GM04503 (cell line): ENCODE data around the gene FN1.

Source experiments
- DNase-seq: peaks from one replicate; pipeline ENCODE4 v3.0.0-alpha.2; 2012; ENCODE audit warnings: low read depth

FN1 gene

DNA sequence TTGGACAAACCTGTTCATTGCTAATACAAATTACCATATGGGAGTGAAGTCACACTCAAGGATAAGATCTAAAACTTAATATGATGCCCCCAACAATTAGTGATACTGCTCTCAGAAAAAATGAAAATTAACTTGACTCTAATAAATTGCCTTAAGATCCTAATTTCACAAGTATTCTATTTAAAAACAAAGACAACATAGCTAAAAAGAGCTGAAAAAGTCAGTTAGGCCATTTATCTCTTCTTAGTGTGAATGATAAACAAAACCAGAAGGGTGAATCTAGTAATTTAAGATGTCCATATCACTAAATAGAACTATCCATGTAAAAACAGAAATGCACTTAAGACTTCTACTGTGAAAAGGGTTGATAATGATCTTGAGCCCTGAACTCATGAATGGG lies 53.4 kb downstream of the FN1 start:
- DNase-seq = no peak

DNA sequence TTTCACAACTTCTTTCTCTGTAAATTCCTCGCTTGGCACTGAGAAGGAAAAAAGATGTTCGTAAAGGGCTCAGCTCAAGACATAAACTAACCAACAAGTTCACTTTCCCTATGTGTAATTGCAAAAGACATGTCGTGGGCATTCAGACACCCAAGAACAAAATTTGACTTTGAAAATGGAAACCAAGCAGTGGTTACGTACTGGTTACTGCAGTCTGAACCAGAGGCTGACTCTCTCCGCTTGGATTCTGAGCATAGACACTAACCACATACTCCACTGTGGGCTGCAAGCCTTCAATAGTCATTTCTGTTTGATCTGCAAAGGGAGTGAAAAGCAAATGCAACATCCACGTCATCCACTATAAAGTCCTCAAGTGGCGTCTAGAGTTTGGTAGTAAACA lies 53.9 kb downstream of the FN1 start:
- DNase-seq = no peak

DNA sequence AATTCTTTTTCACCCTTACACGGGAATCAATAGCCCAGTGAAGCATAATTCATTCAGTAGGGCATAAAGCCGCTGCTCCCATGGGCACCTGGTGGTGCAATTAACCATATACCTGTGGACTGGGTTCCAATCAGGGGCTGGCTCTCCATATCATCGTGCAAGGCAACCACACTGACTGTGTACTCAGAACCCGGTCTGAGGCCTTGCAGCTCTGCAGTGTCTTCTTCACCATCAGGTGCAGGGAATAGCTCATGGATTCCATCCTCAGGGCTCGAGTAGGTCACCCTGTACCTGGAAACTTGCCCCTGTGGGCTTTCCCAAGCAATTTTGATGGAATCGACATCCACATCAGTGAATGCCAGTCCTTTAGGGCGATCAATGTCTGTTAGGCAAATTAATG lies 55.2 kb downstream of the FN1 start:
- DNase-seq = no peak

DNA sequence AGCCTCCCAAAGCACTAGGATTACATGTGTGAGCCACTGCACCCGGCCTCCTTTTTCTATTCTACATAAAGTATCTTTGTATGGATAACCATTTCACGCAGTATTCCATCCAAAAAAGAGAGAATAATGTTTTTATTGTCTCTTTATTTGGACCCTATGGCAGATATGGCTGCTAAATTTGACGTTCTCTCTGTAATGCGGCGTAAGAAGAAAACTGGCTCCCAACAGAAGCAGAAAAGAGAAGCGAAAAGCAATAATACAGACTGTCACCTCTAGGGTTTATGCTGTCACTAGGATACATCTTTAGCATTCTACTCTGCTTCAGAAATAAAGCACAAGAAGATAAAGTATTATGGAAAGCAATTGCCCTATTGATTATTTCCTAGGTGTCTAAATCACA lies 55.9 kb downstream of the FN1 start:
- no peak for DNase-seq

DNA sequence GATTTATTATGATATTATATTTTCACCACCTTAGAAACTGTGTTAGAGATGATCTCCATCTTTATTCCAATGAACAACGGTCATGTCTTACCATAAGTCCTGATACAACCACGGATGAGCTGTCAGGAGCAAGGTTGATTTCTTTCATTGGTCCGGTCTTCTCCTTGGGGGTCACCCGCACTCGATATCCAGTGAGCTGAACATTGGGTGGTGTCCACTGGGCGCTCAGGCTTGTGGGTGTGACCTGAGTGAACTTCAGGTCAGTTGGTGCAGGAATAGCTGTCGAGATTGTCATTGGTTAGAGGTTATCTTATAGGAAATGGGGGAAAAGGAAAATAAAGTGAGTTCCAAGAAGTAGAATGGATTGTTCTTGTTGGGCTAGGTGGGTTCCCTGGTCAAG lies 56.8 kb downstream of the FN1 start:
- no peak for DNase-seq

DNA sequence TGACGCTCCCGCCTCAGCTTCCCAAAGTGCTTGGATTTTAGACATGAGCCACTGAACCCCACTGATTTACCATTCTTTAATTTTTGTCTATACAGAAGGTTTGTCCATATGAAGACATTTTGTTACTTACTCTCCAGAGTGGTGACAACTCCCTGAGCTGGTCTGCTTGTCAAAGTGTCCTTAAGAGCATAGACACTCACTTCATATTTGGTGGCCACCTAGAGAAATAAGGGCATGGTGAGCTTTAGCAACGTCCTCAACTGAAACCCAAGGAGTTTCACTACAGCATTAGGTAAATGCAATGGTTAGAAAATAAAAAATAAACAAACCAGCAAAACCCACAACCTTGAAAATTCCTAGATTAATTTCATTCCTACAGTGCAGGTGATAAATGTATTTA lies 57.8 kb downstream of the FN1 start:
- no peak for DNase-seq

DNA sequence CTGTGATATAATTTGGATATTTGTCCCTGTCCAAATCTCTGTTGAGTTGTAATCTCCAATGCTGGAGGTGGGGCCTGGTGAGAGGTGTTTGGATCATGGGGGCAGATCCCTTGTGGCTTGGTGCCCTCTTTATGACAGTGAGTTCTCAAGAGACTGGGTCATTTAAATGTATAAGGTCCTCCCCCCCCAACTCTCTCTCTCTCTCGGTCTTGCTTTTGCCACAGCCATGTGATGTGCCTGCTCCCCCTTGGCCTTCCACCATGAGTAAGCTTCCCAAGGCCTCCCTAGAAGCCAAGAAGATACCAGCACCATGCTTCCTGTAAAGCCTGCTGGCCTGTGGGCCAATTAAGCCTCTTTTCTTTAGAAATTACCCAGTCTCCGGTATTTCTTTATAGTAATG lies 58.6 kb downstream of the FN1 start:
- DNase-seq = no peak

DNA sequence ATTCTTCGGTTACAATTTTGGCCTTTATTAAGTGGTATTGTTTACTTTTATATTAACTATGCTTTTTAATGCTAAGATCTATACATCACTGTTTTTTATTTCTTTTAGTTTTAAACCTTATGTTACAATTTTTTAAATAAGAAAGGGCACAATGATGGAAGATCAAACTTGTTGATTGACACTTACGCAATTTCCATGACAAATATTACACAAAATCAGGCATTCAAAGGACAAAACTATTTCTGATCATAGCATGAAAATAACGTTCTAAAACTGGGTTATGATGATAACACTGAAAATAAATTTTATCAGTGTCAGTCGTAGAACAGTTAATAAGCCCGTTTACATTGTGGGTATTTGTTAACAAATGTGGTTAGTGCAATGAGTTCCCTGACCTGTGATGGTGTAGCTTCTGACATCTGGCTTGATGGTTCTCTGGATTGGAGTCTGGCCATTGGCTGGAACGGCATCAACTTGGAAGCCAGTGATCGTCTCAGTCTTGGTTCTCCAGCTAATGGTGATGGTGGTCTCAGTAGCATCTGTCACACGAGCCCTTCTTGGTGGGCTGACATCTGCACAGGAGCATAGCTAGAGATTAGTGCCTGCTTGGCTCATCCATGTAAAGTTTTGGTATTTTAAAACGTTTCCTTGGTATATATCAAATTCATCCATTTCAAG lies 59.6 kb downstream of the FN1 start:
- DNase-seq = no peak

DNA sequence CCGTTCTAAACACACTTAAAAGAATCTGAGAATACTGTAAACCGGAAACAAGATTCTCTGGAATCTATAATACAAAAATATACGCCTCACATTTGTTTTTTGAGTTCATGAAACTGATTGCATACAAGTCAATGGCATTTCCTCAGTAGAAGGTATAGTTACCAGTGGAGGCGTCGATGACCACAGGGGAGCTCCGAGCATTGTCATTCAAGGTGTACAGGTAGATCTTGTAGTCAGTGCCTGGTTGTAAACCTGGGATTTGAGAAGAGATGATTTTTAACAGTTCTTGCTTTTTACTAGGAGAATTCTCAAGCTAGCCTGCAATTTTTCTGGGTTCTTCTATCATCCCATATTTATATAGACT lies 60.4 kb downstream of the FN1 start:
- DNase-seq = no peak

DNA sequence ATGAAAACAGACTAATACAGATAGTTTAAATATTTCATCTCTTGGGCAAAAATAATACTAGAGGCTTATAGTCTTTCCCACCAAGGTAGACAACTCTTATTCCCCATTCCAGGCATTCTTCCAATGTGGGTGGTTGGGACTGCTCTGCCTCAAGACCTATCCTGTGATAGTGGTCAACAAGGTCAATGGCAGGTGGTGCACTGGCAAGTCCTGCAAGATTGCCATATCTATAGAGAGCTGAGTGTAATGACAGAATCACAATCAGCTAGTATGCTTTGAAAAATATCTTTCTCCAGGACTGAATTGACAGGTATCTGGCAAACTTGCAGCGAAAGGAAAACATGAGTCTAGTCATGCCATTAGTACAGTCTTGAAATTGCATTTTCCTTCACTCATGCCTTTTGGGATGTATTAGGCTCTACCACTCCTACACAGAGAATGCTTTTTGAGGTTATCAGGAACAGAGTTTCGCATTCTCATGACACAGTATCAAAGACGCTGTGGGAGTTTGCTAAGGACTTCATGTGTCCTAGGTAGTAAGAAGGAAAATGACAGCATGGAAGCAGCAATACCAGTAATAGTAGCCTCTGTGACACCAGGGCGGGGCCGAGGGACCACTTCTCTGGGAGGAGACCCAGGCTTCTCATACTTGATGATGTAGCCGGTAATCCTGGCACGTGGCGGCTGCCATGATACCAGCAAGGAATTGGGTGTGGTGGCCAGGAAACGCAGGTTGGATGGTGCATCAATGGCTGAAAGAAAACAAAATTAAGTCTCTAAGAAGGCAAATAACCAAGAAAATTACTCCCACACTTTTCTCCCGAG lies 61.0 kb downstream of the FN1 start:
- DNase-seq = no peak

DNA sequence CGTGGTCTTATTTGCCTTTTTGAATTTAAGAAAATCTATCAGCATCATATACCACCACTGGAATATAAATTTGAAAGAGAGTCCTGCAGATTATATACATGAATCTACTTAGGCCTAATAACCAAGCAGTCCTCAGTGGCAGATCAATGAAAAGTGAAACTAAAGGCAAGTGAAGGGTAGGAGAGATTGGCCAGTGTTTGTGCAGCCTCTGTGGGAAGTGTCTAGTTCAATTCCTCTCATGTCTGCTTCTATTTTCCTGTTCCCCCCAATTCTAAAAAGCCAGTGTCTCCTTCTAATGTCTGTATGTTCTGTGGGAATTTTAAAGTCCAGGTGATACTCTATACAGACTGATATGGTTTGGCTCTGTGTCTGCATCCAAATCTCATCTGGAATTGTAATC lies 61.9 kb downstream of the FN1 start:
- no peak for DNase-seq

DNA sequence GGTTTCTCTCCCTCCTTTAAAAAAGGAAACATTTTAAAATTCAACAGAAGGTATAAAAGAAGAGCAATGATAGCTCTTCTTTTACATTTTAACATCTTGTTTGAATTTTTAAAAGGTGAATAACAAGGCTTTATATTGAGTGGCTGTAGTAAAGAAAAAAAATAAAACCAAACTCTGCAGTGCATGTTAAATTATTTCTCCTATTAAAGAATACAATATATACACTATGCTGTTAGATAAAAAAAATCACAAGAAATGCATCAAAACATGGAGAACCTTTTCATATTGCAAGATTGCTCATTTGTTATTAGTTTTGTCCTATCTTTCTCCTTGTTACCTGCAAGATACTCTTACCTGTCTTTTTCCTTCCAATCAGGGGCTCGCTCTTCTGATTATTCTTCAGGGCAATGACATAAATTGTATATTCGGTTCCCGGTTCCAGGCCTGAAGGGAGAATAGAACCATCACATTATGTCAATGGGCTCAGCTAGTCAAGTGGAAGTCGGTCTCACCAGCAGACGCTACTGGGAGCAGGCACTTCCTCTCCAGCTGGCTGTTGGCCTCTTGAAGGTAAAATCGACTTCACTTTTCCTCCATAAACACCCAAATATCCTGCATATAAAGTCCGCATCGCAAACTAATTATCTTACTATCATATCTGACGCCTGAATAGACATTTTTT lies 62.8 kb downstream of the FN1 start:
- no peak for DNase-seq

DNA sequence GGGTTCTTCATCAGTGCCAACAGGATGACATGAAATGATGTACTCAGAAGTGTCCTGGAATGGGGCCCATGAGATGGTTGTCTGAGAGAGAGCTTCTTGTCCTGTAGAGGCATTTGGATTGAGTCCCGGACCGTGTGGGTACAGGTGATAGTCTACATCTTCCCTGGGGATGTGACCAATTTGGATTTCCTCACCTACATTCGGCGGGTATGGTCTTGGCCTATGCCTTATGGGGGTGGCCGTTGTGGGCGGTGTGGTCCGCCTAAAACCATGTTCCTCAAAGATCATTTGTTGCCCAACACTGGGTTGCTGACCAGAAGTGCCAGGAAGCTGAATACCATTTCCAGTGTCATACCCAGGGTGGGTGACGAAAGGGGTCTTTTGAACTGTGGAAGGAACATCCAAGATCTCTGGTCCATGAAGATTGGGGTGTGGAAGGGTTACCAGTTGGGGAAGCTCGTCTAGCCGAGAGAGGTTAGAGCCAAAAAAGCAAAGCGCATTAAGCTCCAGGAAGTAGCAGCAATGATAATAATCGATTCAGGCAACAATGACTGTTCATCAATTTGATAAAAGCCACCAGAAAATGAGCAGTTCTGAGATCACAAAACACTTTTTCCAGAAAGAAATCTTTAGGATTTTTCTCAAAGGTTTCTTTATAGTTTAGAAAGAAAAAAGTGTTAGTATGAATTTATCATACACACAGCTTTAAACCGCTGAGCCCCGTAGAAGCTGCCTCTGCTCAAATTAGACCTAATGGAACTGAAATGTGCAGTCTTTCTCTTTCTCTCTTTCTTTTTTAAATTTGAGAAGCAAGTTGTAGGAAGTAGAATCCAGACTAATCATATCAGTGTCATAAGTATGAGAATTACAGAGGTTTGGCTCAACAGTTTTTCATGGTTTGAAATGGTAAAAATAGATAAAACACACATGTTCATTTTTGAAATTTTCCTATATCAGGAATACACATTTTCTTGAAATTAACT lies 63.7 kb downstream of the FN1 start:
- no peak for DNase-seq

DNA sequence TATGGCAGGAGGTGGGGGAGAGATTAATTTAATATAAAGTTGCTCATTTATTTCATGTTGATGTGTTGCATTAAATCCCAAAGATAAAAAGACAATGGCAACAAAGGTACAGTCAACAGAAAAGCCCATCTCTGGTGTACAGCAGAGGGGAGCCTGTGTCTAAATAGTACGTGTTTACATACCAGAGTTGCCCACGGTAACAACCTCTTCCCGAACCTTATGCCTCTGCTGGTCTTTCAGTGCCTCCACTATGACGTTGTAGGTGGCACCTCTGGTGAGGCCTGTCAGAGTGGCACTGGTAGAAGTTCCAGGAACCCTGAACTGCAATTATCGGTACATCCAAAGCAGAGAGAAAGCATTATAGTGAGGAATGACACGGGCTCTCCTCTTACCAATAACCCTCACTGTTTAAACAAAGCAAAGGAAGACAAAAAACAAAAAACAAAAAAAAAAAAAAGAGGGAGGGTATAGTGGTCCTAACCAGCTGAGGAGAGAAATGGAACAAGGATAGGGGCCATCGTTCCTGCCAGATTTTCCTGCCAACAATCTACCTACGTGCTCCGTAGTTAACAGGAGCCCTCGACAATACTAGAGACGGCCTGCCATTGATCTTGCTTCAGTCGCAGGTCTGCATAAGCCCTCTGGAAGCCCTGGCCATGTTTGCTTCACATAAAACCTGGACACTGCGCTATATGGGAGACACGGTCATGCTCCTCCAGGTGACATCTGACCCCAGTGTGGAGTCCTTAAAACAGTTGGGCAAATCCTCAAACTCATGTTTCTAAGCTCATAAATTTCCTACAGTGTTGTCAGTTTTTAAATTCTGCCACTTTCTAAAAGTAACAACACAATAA lies 65.5 kb downstream of the FN1 start:
- no peak for DNase-seq

DNA sequence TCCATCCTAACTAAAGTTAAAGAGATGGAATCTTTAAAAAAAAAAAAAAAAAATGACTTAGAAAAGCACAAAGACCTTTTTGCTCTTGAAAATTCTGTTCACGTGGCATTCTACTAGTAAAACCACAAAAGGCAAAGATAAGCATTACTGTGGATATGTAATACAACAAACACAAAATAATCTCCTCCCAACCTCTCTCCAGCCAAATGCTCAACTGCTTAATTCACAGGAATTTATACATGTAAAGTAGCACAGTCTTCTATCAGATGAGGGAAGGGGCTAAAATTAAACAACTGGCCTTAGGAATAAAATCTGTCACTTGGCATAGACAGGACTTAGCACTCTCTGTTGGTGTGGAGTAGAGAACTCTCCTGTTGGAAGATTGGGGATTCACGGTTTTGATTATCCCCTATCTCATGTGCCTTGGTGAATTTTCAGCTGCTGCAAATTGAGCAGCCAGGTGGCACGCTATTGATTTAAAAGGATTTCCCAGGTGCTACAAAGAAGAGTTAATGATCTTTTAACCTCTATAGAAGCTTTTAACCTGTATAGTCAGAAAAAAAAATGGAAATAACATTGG lies 66.6 kb downstream of the FN1 start:
- DNase-seq = no peak

DNA sequence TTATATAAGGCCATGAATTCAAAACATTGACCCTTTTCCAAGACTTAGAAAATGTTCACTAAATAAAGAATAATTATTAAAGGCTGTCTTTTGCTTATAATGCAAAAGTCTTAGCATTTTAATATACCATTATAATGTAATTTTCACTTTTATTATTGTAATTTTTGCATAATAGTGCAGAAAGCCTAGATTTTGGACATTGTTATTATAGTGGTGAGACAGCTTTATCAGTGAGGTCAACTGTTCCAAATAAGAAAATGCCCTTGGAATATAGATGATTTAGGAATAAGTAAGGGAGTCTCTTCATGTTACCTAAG lies 67.4 kb downstream of the FN1 start:
- no peak for DNase-seq

DNA sequence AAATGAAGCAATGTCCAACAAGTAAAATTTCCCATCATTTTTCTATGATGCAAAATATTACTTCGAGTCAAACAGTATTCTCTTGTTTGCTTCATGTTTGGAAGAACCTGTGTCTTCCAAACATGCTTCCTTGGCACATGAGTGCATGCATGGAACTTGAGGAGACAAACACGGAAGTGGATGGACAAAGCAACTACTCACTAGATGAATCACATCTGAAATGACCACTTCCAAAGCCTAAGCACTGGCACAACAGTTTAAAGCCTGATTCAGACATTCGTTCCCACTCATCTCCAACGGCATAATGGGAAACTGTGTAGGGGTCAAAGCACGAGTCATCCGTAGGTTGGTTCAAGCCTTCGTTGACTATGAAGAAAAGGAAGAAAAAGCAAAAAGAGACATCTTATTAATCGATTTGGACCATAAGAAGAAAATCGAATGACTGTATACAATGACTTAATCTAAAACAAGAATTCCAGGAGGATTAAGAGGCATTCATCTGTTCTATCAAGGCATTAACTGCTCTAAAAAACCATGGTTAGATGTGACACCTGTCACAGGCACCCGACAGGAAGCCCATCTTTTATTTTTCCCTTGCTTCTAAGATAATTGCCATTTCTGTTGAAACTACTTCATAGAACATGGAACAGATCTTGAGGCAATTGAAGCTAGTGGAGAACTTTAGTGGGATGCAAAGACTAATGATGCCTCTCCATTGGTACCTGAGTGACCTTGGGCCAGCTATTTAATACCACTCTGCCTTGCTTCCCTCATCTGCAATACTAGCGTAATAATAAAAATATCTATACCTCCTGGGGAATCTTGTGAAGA lies 68.0 kb downstream of the FN1 start:
- peak; percentile 58 for DNase-seq

DNA sequence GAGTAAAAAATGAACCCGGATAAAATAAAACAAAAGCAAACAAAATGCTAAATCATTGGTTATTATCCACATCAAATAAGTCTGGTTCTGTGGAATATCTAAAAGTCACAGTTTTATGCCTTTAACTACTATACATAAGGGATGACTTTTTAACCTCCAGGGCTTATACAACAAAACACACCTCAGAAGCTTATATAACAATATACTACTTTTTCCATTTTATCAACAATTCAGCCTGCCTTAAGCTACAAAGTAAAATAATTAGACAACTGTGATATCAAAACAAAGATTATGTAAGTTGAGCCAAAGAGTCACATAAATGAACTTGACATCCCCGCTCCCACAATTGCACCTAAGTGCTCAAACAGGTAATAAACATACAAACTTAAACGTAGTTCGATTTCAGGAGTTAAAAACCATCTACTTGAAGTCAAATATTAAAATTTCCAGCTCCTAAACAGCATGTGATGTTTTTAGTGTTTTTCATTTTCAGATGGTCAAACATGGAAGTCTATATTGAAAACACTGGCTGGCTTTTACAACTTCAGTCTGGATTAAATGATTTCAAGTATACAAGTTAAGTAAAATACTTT lies 69.3 kb downstream of the FN1 start:
- DNase-seq = no peak

DNA sequence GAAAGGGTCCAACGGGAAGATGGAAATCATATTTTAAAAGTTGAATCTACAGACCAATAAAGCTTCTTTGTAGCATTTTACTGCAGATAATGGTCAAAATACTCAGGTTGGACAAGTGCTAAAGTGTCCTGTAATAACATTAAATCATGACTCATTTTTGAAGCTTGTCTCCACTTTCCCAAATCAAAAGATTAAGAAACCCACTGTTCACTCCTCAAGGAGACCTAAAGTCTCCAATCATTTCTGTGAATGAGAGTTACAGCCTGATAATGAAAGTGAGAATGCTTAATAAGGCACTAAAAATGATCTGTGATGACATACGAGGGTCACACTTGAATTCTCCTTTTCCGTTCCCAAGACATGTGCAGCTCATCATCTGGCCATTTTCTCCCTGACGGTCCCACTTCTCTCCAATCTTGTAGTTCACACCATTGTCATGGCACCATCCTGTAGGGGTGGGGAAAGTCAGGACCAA lies 70.6 kb downstream of the FN1 start:
- no peak for DNase-seq
